ENCODE measurements around the gene F8A2.
"Not testable (repeated sequence)": the region's sequence is repeated elsewhere in the genome, so short reads cannot be mapped to it uniquely, and the experiment has no call there.

The F8A2 gene

DNA sequence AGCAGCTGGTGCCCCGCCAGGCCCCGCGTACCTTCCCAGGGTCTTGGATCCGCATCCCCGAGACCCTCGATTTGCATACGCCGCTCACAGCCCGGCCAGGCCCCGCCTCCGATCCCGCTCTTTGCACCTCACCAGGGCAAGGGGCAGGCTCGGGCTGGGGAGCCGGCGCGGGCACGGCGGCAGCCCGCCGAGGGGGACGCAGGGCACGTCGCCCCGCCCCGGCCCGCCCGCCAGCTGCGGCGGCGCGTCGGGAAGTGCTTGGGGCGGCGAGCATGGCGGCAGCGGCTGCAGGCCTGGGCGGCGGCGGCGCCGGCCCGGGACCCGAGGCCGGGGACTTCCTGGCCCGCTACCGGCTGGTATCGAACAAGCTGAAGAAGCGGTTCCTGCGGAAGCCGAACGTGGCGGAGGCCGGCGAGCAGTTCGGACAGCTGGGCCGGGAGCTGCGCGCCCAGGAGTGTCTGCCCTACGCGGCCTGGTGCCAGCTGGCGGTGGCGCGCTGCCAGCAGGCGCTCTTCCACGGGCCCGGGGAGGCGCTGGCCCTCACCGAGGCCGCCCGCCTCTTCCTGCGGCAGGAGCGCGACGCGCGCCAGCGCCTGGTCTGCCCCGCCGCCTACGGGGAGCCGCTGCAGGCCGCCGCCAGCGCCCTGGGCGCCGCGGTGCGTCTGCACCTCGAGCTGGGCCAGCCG is at the start of gene F8A2:
TSS of gene F8A2 (plus strand) at position 253 of the 686 bp plus-strand sequence. CDS start at position 273, 20 bp downstream.
- DNase-seq: not testable (repeated sequence)

DNA sequence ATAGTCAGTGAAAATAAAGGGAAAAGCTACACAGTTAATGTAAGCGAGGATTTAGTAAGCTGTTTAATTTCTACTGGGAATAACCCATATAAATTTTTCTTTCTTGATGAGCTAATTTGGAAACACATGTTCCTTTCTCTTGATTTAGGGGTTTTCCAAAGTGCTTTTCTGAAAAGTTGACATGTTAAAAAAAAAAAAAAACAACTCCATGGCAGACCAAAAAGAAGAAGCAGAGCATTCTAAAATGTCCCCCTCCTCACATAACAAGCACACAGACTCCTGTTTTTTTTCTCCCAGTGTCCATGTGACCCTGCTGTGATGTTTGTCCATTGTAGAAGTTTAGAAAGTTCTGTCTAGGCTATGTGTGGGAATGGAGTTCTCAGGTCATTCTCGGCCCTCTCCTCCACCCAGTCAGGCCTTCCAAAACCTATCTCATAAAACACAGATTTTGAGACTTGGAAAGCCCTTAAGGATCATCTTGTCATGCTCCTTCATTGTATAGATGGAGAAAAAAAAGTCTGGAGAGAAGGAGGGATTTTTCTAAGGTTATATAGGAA is 48.3 kb upstream of the F8A2 start:
- DNase-seq: no peak

DNA sequence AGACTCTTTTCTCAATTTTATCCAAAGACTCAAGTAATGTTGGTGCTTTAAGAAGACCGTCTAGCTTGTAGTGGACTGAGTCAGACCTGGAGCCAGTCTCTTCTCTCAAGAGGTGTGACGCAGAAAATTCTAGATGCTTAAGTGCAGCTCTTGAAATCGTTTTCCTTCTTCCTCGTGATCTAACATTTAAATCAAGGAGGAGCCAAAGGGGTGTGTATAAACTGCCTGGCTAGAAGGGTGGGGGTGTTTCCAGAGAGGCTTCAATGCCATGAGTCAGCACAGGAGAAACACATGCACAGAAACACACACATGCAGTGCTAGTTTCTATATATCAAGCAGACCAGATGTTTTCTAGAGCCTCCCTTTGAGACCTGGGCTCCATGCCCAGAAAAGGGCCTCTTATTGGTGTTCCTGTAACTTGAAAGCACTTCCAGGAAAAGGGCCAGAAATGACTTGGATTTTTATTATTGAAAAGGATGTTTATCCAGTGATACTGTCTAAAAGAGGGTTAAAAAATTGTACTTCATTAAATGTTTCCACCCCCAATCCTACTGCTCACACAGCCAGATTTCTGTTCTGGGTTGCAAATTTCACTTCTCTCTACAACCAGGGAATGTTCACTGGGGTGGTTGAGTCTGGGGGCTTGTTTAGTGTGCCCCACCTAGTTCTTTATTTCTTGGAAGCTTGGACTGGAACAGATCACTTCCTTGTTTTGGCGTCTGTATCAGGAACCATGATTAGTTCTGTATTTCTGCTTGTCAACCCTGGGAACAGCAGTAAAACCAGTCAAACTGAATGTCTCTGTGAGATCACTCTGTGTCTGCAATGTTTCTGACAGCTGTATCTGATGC is 47.2 kb upstream of the F8A2 start, which contains the start of gene CLIC2:
TSS of gene CLIC2 (minus strand) at position 129 of the 851 bp plus-strand sequence. CDS start 187 bp downstream, outside the sequence.
- DNase-seq: peak; percentile 77

DNA sequence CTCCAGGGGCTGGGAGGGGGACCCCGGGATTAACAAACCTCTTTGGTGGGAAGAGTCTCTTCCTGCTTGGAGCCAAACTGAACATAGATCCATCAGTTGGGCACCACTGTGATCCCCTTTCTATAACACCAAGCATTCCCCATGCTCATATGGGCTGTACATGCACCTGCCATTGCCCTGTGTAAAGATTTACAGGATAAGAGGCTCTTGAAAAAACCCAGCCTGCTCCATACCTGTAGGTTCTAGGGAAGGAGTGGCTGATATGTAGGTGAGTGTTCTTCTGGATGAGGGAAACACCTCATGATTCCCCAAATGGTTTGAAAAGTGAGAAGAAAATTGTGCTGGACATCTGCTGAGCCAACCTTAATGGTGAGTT is 46.6 kb upstream of the F8A2 start:
- not testable (repeated sequence) for DNase-seq

DNA sequence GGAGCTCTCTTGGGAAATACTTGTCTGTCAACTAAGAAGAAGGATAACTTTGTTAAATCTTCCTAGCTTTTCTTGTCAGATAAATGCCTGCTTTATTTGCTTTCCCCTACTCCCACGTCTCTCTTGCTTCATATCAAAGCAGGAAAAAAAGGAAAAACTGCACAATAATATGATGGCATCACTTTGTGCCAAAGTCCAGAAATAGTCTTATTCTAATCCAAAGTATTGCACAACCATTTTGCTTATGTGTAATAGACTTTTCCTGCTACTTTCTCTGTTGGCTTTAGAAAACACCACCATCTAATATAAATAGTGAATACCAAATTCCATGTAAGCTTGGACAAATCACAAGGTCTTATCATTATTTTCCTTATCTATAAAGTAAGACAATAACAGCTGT is 36.2 kb upstream of the F8A2 start:
- DNase-seq: not testable (repeated sequence)

DNA sequence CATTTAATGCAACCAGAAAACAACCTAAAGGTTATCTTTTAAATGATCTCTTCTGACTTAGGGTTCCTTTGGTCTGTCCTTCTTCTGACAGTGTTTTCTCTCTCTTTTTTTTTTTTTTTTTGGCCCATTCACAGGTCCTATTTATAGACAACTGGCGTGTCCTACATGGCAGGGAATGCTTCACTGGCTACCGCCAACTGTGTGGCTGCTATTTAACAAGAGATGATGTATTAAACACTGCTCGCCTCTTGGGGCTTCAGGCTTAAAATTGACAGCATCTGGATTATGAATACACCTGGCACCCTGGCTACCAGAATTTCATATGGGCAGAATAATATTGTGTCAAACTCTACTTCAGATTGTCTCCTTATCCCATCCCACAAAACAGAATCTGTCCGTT is 32.4 kb upstream of the F8A2 start:
- not testable (repeated sequence) for DNase-seq

DNA sequence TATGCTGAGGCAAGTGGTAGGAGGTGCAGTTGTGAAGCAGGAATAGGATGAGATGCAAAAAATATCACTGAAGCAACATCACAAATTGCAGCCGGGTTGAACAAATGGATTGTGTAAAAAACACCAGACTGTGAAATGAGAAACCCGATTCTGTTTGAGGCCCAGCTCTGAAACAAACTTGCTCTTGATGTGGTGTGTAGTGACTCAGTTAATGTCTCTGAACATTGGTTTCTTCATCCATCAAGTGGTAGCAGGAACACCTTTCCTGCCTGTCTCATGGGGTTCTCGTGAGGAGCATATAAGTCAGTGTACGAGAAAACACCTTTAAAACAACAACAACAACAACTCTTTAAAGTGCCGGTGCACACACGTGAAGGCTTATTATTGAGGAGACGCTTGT is 18.2 kb upstream of the F8A2 start:
- not testable (repeated sequence) for DNase-seq

DNA sequence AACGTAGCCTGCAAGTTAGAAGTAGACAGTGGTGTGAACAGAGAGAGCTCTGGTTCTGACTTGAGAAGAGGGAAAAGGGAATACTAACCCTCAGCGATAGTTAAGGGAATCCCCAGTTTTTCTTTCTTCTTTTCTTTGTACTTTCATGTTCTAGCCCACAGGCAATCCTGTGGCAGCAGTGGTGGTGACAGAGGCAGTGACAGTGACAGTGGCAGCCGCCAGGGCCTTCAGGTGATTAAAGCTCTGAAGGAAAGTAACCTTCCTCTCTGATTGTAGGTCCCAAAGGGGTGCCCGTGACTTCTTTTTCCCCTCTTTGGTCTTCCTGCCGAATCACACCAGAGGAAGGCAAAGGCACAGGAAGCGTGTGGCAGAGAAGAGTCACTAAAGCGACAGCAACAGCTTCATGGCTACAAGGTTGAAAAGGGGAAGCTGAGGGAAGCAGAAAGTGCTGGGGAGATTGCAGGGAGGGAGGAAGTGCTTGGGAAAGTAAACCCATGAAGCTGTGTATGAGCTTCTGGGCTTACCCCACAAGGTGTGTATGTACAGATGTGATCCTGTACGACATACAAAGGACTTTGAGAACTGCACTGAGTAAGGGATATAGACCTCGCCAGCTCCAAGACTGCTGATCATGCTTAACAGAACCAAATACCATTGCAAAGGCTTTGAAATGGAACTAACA is 8.0 kb upstream of the F8A2 start:
- not testable (repeated sequence) for DNase-seq

DNA sequence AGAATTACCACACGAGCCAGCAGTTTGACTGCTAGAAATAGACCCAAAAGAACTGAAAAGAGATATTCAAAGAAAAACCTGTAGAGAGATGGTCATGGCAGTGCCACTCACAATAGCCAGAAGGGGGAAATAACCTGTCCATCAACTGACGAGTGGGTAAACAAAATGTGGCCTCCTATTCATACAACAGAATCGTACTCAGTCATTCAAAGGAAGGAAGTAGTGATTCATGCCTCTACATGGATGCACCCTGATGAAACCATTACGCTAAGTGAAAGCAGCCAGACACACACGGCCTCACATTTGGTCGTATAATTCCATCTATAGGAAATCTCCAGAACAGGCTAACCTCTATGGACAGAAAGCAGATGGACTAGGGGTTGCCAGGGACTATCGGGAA is 2.1 kb upstream of the F8A2 start:
- not testable (repeated sequence) for DNase-seq

DNA sequence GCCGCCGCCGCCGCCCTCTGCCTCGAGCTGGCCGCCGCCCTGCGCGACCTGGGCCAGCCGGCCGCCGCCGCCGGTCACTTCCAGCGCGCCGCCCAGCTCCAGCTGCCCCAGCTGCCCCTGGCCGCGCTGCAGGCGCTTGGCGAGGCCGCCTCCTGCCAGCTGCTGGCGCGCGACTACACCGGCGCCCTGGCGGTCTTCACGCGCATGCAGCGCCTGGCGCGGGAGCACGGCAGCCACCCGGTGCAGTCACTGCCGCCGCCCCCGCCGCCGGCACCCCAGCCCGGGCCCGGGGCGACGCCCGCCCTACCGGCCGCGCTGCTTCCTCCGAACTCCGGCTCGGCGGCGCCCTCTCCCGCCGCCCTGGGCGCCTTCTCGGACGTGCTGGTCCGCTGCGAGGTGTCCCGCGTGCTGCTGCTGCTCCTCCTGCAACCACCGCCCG is 653 bp downstream of the F8A2 start:
- DNase-seq: not testable (repeated sequence)

DNA sequence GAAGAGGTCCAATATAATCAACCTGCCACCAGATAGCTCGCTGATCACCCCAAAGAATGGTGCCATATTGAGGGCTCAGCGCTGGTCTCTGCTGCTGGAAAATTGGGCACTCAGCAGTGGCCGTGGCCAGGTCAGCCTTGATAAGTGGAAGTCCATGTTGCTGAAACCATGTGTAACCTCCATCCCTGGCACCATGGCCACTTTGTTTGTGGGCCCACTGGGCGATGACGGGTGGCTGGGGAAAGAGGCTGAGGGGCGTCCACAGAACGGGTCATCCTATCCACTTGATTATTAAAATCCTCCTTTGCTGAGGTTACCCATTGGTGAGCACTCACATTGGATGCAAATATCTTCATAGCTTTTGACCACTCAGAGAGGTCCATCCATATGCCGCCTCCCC is 7.7 kb downstream of the F8A2 start:
- DNase-seq: no peak

DNA sequence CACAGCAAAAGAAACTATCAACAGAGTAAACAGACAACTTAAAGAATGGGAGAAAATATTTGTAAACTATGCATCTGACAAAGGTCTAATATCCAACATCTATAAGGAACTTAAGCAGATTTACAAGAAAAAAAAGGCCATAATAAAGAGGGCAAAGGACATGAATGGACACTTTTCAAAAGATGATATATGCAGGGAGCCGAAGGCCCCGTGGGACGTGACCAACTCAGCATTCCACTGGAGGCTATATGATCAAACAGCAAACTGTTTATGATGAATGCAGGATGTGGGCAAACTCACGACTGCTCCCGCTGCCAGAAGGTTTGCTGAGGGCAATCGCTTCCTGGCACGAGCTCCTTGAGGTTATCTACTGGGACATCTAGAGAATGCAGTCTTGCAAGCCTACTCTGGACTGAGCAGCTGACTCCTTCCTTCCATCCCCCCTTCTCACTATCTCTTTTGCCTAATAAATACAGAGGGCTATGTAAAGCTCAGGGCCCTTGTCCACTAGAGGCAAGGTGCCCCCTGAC is 12.9 kb downstream of the F8A2 start:
- peak; percentile 15 for DNase-seq

DNA sequence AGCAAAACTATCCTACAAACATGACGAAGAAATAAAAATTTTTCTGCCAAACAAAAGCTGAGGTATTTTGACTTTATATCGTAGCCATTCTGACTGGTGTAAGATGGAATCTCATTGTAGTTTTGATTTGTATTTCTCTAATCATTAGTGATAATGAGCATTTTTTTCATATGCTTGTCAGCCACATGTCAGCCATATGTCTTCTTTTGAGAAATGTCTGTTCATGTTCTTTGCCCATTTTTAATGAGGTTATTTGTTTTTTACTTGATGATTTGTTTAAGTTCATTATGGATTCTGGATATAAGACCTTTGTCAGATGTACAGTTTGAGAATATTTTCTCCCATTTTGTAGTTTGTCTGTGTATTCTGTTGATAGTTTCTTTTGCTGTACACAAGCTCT is 24.5 kb downstream of the F8A2 start:
- no peak for DNase-seq

DNA sequence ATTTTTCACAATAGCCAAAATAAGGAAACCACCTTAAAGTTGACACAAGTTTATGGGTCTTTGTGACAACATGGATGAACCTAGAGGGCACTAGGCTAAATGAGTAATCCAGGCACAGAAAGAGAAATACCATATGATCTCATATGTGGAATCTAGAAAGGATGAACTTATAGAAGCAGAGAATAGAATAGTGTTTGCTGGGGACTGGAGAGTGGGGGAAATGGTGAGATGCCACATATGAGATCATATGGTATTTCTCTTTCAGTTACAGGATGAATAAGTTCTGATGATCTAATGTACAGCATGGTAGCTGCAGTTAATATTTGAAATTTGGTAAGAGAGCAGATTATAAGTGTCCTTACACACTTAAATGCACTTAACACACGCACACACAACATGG is 35.9 kb downstream of the F8A2 start:
- DNase-seq: no peak

Measured in GF-D8 (cell line).